Measurements from ENCODE around the gene GGPS1. TPM values are rescaled to one million over a fixed set of nuclear protein-coding genes. Genes with fewer than 3 reads are reported as not detected.
"Not testable (repeated sequence)": the region's sequence is repeated elsewhere in the genome, so short reads cannot be mapped to it uniquely, and the experiment has no call there.

Gene GGPS1
- polyA plus RNA-seq, 5 donors, result 43.7 to 58.9 (median 51.0) TPM

- no peak for DNase-seq
Observed at GRCh38 chr1:235299169-235299858, 29.1 kb upstream of the GGPS1 start.

GRCh38 chr1:235302143-235302542 lies 26.2 kb upstream of the GGPS1 start:
- no peak for DNase-seq

GRCh38 chr1:235304549-235305451 lies 23.6 kb upstream of the GGPS1 start:
- no peak for DNase-seq

DNA sequence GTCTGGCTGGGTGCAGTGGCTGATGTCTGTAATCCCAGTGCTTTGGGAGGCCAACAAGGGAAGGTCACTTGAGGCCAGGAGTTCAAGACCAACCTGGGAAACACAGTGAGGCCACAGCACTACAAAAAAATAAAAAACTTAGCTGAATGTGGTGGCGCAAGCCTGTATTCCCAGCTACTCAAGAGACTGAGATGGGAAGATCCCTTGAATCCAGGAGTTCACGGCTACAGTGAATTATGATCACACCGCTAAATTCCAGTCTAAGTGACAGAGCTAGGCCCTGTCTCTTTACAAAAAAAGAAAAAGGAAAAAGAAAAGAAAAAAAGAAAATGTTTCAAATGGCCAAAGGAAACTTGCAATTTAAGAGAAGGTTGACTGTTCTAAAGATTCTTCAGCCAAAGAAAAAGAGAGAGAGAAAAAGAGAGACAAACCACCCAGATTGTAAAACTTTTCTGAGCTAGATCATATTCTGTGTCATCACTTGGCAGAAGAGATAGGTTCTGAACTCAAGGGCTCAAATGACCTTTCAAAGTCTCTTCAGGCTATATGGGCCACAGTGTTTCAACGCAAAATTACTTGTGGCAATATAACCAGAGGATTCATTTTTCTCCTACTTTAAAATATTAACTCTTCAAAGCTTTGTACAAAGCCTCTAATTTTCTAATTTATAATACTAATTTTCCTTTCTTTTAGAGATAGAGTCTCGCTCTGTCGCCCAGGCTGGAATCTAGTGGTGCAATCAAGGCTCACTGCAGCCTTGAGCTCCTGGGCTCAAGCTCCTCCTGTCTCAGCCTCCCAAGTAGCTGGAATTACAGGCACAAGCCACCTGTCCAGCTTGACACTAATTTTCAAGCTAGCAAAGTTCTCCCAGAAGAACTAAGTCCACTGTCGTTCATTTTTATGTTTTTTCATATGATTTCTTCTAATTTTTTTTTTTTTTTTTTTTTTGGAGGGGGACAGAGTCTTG lies 20.9 kb upstream of the GGPS1 start:
- no peak for DNase-seq

DNA sequence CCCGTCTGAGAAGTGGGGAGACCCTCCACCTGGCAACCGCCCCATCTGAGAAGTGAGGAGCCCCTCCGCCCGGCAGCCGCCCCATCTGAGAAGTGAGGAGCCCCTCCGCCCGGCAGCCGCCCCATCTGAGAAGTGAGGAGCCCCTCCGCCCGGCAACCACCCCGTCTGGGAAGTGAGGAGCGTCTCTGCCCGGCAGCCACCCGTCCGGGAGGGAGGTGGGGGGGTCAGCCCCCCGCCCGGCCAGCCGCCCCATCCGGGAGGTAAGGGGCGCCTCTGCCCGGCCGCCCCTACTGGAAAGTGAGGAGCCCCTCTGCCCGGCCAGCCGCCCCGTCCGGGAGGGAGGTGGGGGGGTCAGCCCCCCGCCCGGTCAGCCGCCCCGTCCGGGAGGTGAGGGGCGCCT lies 19.2 kb upstream of the GGPS1 start:
- DNase-seq, result not testable (repeated sequence)

DNA sequence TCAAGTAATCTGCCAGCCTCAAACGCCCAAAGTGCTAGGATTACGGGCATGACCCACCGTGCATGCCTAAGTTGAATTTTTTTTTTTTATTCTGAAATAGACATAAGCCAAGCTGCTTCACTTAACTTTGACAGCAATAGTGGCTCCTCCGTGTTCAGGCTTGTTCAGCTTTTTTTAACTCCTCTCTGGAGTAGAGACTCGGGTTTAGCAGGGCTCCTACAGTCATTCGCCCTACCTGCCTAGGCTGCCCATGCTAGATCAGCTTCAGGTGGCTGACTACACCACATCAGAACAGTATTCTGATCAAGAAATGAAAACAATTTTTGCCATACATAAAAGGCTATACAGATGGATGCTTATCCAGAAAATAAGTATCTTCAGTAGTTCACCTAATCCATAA lies 15.1 kb upstream of the GGPS1 start:
- DNase-seq, result no peak

GRCh38 chr1:235313931-235314678 lies 14.3 kb upstream of the GGPS1 start:
- no peak for DNase-seq

- DNase-seq, result no peak
Observed at GRCh38 chr1:235315173-235315572, 13.2 kb upstream of the GGPS1 start.

- DNase-seq, result no peak
Observed at GRCh38 chr1:235315735-235316134, 12.6 kb upstream of the GGPS1 start.

DNA sequence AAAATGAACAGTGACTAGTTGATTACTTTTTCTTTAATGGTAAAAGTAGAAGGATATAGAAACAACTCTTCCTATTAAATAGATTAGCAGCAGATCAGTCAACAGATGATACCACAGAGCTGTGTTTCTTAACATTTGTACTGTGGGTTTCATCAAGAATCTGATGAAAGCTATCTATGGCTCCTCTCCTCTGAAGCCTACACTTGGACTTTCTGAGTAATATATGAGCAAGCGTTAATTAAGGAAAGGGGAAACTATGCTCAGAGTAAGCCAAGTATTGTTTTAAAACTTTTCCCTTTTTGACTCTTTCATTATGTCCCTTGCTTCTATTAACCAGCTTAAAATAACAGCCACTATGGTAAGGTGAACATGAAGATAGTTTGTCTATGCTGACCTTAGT lies 11.2 kb upstream of the GGPS1 start:
- DNase-seq, result no peak

- DNase-seq, result no peak
Observed at GRCh38 chr1:235319255-235319654, 9.1 kb upstream of the GGPS1 start.

DNA sequence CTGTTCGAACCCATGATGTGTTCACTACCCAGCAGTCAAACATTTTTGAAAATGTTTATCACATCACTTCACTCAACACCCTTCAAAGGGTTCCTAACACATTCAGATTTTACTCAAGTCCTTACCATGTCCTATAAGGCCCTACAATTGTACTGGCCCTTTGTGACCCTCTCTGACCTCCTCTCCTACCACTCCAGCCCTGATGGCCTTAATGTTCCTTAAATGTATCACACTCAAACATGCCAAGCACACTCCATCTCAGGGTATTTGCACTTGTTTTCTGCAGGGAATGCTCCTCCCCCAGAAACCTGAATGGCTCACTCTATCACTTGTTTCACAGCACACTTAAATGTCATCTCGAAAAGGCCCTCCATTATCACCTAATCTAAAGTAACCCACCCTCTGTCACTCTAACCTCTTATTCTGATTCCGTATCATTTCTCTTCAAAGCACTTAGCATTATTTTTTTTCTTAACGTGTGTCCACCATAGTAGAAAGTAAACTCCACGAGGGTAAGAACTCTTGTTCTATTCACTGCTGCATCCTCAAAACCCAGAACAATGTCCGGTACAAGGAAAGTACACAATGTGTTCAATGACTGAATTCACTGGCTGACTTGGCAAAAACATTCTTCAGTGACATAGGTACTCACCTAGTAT lies 7.7 kb upstream of the GGPS1 start:
- DNase-seq, result no peak

- no peak for DNase-seq
Observed at GRCh38 chr1:235324296-235324695, 4.1 kb upstream of the GGPS1 start.

GRCh38 chr1:235325139-235325538 lies 3.2 kb upstream of the GGPS1 start:
- DNase-seq, result no peak

- no peak for DNase-seq
Observed at GRCh38 chr1:235325854-235326253, 2.5 kb upstream of the GGPS1 start.

GRCh38 chr1:235326719-235327558 lies 1.4 kb upstream of the GGPS1 start:
- peak; percentile 15 to 32 for DNase-seq

DNA sequence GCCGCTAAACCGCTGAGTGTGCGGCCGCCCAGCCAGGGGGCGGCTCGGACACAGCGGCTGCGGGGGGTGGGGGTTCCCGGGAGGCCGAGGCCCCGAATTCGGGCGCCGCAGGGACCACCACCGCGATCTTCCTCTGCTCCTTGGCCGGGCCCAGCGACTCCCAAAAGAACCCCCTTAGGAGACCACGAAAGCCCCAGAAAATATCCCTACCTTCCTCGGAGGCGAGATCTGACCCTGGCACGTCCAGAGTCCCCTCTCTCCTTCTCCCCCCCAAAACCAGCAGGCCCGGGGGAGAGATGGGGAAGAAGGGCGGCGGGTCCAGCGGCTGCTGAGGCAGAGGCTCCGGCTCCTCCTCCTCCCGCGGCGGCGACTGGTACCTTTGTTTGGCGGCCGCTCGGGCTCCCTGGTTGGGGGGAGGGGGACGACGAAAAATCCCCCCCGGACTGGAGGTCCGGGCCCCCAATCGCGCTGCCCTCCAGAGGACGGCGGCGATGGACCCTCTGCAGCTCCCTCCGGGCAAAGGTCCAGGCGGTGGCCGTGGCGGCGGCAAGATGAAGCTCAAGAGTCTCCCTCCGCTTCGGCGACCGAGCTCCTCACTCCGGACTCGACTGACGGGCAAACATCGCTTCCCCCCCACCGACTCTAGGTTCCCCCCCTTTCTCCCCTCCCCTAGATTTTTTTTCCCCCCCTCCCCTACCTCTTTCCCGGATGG lies 655 bp upstream of the GGPS1 start, which contains the start of gene ARID4B:
TSS of gene ARID4B (minus strand) at position 621 of the 712 bp plus-strand sequence. CDS start 1,260 bp downstream, outside the sequence.
- peak in 1 of 2 donors; percentile 28 for DNase-seq

GRCh38 chr1:235329139-235329902 lies 951 bp downstream of the GGPS1 start:
- DNase-seq, result no peak
